GM18505 (cell line): Measurements from ENCODE around the gene REPS2.

ENCODE experiments used
- ATAC-seq: cut with Tn5 transposase; IDR thresholded peaks from one replicate; pipeline ENCODE4 v1.9.1; 2021; ENCODE audit not compliant: unreplicated experiment
- POLR2A ChIP-seq: IDR thresholded peaks from 4 replicates; pipeline ENCODE4 v1.6.1; 2011; ENCODE audit warnings: borderline replicate concordance; ENCODE audit not compliant: insufficient read depth, insufficient read length; ENCODE audit errors: extremely low read depth

Gene REPS2

GRCh38 chrX:16946361-16946964, at the start of gene REPS2:
Gene REPS2, plus strand, starts transcription at chrX:16946658. Its CDS starts 204 bp downstream, at chrX:16946862.
- TF ChIP-seq POLR2A: no peak
- ATAC-seq: peak; percentile 92

GRCh38 chrX:16897445-16897844, 49.0 kb upstream of the REPS2 start:
- ATAC-seq: no peak
- no peak for TF ChIP-seq POLR2A

- no peak for ATAC-seq
These were observed 43.0 kb upstream of the REPS2 start for GRCh38 chrX:16903274-16904022.

GRCh38 chrX:16910376-16910775, 36.1 kb upstream of the REPS2 start:
- no peak for TF ChIP-seq POLR2A
- ATAC-seq: no peak

More at GRCh38 chrX:16903274-16904022, 43.0 kb upstream of the REPS2 start:
- no peak for TF ChIP-seq POLR2A

GRCh38 chrX:16914058-16914457, 32.4 kb upstream of the REPS2 start:
- no peak for ATAC-seq
- TF ChIP-seq POLR2A: no peak

GRCh38 chrX:16916561-16916960, 29.9 kb upstream of the REPS2 start:
- no peak for ATAC-seq
- no peak for TF ChIP-seq POLR2A

- TF ChIP-seq POLR2A: no peak
- no peak for ATAC-seq
These were observed 29.3 kb upstream of the REPS2 start for GRCh38 chrX:16917120-16917519.

GRCh38 chrX:16918979-16919378, 27.5 kb upstream of the REPS2 start:
- ATAC-seq: no peak
- no peak for TF ChIP-seq POLR2A

- no peak for ATAC-seq
- TF ChIP-seq POLR2A: no peak
These were observed 26.4 kb upstream of the REPS2 start for GRCh38 chrX:16920075-16920474.

GRCh38 chrX:16923157-16923556, 23.3 kb upstream of the REPS2 start:
- ATAC-seq: no peak
- TF ChIP-seq POLR2A: no peak

- ATAC-seq: no peak
- no peak for TF ChIP-seq POLR2A
These were observed 21.6 kb upstream of the REPS2 start for GRCh38 chrX:16924631-16925480.

GRCh38 chrX:16930392-16930791, 16.1 kb upstream of the REPS2 start:
- no peak for ATAC-seq
- no peak for TF ChIP-seq POLR2A

GRCh38 chrX:16931371-16931770, 15.1 kb upstream of the REPS2 start:
- no peak for TF ChIP-seq POLR2A
- ATAC-seq: no peak
